GM12892 (cell line): ENCODE results near the gene PLD1.

Experiments
- POLR2A ChIP-seq: IDR thresholded peaks from 2 replicates; pipeline ENCODE4 v1.6.1; 2011; ENCODE audit warnings: low read depth, low read length, control low read depth
- POLR2AphosphoS5 ChIP-seq: IDR thresholded peaks from 2 replicates; pipeline ENCODE4 v1.6.1; 2011; ENCODE audit warnings: low read depth, low read length, control low read depth
- TAF1 ChIP-seq: IDR thresholded peaks from 2 replicates; pipeline ENCODE4 v1.6.1; 2011; ENCODE audit warnings: low read depth, mild to moderate bottlenecking, control low read depth, low read length, borderline replicate concordance

DNA sequence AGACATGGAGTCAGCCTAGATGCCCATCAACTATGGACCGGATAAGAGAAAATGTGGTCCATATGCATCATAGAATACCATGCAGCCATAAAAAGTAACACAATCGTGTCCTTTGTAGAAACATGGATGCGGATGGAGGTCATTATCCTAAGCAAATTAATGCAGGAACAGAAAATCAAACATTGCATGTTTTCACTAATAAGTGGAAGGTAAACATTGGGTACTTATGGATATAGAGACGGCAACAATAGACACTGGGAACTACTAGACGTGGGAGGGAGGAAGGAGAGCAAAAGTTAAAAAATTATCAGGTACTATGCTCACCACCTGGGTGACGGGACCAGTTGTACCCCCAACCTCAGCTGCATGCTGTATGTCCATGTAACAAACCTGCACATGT, 2.5 kb downstream of the PLD1 start:
- TF ChIP-seq TAF1, result no peak
- no peak for TF ChIP-seq POLR2A
- TF ChIP-seq POLR2AphosphoS5, result no peak
